GM20431 (cell line): Measurements from ENCODE around the gene GMEB1.
"Not testable (repeated sequence)": the region's sequence is repeated elsewhere in the genome, so short reads cannot be mapped to it uniquely, and the experiment has no call there.

ENCODE experiments used
- in situ Hi-C: fragments of 300-500 bp; cut with MseI, MboI; formaldehyde crosslinking; loops from one replicate; pipeline ENCODE4 v1.15.0; 2020; ENCODE audit warnings: low sequenced_read_pairs; ENCODE audit not compliant: unreplicated experiment

GMEB1 gene

GRCh38 chr1:28744184-28744583 is 75.6 kb downstream of the GMEB1 start:
- in situ Hi-C loops = no loop called here

GRCh38 chr1:28745653-28746173 is 77.1 kb downstream of the GMEB1 start:
- in situ Hi-C loops = no loop called here

GRCh38 chr1:28750330-28750729 is 81.7 kb downstream of the GMEB1 start:
- in situ Hi-C loops = no loop called here

GRCh38 chr1:28750771-28751294 is 82.2 kb downstream of the GMEB1 start:
- in situ Hi-C loops = not testable (repeated sequence)

GRCh38 chr1:28751315-28752060 is 82.9 kb downstream of the GMEB1 start:
- in situ Hi-C loops = no loop called here

- in situ Hi-C loops = no loop called here
Measured at GRCh38 chr1:28755701-28756100, 87.1 kb downstream of the GMEB1 start.

- in situ Hi-C loops = no loop called here
Measured at GRCh38 chr1:28756846-28757245, 88.3 kb downstream of the GMEB1 start.

GRCh38 chr1:28758420-28758819 is 89.8 kb downstream of the GMEB1 start:
- in situ Hi-C loops = no loop called here

- in situ Hi-C loops = no loop called here
Measured at GRCh38 chr1:28759257-28759656, 90.7 kb downstream of the GMEB1 start.

GRCh38 chr1:28761189-28761588 is 92.6 kb downstream of the GMEB1 start:
- in situ Hi-C loops = no loop called here

- in situ Hi-C loops = no loop called here
Measured at GRCh38 chr1:28766532-28767183, 98.1 kb downstream of the GMEB1 start.
